ENCODE measurements around the gene RAB11FIP4. TPM values are rescaled to one million over a fixed set of nuclear protein-coding genes. Genes with fewer than 3 reads are reported as not detected.

RAB11FIP4 gene
- total RNA-seq, 1 donor: under 0.01 TPM

DNA sequence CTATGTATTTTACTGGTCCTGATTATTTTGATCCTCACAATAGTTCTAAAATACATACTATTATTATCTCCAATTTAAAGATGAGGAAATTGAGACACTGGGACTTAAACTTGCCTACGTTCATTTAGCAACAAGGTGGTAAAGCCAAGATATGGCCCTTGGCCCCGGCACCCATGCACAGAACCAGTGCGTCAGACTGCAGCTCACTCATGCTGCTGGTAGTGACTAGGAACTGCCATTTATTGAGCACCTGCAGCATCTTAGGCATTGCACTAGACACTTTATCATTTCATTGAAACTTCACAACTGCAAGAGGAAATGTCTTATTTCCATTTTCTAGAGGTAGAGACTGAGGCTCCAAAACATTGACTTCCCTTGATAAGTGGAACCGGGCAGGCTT lies 93.3 kb downstream of the RAB11FIP4 start:
- H3K4me3 ChIP-seq (ENCODE audit: low read depth, low read length): no peak overlapping the region
- DNase-seq (ENCODE audit: low read depth): no peak
- TF ChIP-seq, protein P1, sequence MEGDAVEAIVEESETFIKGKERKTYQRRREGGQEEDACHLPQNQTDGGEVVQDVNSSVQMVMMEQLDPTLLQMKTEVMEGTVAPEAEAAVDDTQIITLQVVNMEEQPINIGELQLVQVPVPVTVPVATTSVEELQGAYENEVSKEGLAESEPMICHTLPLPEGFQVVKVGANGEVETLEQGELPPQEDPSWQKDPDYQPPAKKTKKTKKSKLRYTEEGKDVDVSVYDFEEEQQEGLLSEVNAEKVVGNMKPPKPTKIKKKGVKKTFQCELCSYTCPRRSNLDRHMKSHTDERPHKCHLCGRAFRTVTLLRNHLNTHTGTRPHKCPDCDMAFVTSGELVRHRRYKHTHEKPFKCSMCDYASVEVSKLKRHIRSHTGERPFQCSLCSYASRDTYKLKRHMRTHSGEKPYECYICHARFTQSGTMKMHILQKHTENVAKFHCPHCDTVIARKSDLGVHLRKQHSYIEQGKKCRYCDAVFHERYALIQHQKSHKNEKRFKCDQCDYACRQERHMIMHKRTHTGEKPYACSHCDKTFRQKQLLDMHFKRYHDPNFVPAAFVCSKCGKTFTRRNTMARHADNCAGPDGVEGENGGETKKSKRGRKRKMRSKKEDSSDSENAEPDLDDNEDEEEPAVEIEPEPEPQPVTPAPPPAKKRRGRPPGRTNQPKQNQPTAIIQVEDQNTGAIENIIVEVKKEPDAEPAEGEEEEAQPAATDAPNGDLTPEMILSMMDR (IDR thresholded peaks at IDR 0.05; ENCODE audit: insufficient read depth, low read depth, low read length): no peak

DNA sequence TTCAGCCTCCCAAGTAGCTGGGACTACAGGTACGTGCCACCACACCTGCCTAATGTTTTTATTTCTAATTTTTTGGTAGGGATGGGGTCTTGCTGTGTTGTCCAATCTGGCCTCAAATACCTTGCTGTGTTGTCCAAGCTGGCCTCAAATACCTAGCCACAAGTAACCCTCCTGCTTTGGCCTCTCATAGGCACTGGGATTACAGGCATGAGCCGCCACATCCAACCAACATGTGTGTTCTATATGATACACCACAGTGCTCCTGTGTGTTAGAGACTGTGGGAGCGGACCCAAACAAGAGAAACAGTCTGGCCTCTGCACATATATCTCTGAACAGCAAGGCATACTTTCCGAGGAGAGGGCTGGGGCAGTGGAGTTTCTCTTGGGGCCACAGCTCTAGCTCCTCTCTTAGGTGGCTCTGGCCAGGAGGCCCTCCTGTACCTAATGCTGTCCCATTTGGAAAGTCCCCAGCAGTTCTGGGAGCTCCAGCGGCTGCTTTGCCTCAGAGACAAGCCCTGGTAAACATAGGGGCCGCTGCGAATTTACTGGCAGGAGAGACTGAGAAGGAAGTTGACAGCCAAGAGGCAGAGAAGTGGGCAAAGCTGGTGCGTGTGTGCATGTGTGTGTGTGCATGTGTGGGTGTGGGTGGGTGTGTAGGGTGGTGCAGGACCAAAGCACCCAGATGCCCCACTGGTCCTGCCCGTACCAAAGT lies 95.0 kb downstream of the RAB11FIP4 start:
- no peak overlapping the region for H3K4me3 ChIP-seq (ENCODE audit: low read depth, low read length)
- no peak for DNase-seq (ENCODE audit: low read depth)
- TF ChIP-seq, protein P1 (IDR thresholded peaks at IDR 0.05; ENCODE audit: insufficient read depth, low read depth, low read length): no peak

DNA sequence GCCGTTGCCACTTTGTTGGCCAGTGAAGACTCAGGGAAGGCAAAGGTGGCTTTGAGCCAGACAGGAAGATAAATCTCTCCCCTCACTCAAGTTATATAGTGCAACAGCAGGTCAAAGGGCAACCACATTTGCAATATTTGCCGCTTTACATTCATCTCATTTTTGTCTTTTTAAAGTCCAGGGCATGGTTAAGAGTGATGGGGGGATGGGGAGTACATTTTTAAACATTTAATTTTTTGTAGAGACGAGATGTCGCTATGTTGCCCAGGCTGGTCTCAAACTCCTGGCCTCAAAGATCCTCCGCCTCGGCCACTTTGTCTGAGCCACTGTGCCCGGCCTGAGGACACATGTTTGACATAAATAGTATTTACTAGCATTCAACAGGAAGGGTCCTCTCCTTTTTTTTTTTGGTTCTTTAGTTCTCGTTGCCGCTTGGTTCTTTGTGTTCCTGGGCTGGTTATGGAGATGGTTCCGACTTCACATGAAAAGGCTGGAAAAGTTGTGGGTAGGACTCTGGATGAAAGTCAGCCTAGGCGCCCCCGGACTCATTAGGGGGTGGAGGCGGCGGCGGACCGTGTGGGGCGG lies 95.7 kb downstream of the RAB11FIP4 start:
- H3K4me3 ChIP-seq (ENCODE audit: low read depth, low read length): peak overlapping the region; percentile 34
- no peak for DNase-seq (ENCODE audit: low read depth)
- TF ChIP-seq, protein P1 (IDR thresholded peaks at IDR 0.05; ENCODE audit: insufficient read depth, low read depth, low read length): no peak

DNA sequence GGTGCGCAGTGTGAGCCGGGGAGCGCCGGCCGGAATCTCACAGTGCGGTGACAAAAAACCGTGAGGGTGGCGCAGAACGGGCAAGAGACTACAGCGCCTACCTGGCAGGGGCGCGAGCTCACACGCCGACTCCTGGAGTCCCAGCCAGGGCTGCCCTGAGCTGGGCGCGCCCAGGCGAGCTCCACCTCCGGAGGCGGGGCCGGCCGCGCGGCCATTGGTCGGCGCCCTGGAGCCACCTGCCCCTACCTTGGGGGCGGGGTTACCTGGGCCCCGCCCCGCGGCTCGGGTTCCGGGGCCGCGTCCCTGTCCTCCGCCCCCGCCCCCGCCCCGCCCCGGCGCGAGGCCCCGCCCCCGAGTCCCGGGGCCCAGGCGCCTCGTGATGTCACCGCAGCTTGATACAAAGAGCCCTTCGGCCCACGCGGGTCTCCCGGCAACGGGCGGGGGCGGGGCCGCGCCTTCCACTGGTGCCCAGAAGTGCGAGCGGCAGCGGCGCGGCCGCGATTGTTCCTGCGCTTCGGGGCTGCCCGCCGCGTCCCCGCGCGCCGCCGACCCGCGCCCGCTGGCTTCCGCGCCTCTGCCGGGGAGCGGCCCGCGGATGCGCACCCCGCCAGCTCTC lies 96.3 kb downstream of the RAB11FIP4 start:
- TF ChIP-seq, protein P1 (IDR thresholded peaks at IDR 0.05; ENCODE audit: insufficient read depth, low read depth, low read length): no peak
- H3K4me3 ChIP-seq (ENCODE audit: low read depth, low read length): peak overlapping the region; percentile 34
- peak; percentile 13 for DNase-seq (ENCODE audit: low read depth)

DNA sequence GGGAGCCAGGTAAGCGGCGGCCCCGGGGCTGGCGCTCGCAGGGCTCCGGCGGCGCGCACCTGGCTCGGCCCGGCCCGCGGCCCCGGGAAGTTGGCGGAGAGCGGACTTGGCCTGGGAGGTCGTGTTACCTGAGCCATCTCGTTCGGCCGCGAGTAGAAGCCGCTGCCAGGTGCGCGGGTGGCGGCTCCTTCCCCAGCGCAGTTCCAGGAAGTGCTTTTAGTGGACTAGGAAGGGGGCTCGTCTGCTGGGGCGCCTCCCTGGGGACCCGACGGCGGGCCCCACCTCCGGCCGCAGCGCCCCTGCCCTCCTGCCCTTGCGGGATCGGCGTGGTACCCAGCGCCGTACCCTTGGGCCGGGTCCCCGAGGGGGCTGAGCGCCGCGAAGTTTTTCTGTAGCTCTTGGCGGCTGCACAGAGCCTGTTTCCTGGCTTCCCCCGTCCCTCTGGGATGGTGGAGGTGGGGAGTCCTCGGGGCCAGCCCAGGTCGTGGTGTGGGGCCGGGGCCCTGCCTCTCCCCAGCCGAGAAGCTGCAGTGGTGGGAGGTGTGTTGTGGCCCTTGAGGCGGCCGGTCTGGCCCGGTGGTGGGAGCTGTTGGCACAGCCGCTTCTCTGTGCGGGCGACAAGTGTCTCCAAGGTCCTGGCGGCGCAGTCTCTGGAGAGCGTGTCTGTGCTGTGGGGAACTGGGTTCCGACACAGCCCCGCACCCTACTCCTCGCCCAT lies 96.9 kb downstream of the RAB11FIP4 start:
- no peak for DNase-seq (ENCODE audit: low read depth)
- TF ChIP-seq, protein P1 (IDR thresholded peaks at IDR 0.05; ENCODE audit: insufficient read depth, low read depth, low read length): no peak
- H3K4me3 ChIP-seq (ENCODE audit: low read depth, low read length): peak overlapping the region; percentile 33

DNA sequence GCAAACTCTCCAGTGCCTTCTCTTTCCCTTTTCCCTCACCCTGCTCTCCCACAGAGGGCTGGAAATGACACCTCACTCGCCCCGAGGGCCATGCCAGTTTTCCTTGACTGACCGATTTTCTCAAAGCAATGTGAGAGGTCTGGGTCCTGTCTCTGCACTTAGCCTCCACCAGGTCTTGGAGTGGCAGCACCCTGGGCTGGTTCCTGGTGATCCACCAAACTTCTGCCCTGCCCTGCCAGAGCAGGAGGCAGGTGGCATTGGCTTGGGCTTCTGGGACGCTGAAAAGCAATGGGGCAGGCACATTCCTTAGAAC lies 97.5 kb downstream of the RAB11FIP4 start:
- TF ChIP-seq, protein P1 (IDR thresholded peaks at IDR 0.05; ENCODE audit: insufficient read depth, low read depth, low read length): no peak
- DNase-seq (ENCODE audit: low read depth): no peak
- H3K4me3 ChIP-seq (ENCODE audit: low read depth, low read length): no peak overlapping the region

All from fibroblast of villous mesenchyme (primary cell).